ENCODE measurements around the gene ZKSCAN8.

GRCh38 chr6:28158318-28158717 lies 16.6 kb downstream of the ZKSCAN8 start:
- TF ChIP-seq CTCF (IDR thresholded peaks at IDR 0.05; ENCODE audit: poor library complexity) = no peak
- TF ChIP-seq EZH2phosphoT487 (IDR thresholded peaks at IDR 0.05; ENCODE audit: low read depth, severe bottlenecking, unreplicated experiment) = no peak
- TF ChIP-seq EZH2 (IDR thresholded peaks at IDR 0.05; ENCODE audit: borderline replicate concordance) = no peak

All from hepatocyte (in vitro differentiated cells).